GM12873 (cell line): ENCODE data around the gene SCN3B.

Experiments used
- CTCF ChIP-seq: IDR thresholded peaks from 2 replicates; pipeline ENCODE4 v1.5.1; 2012; ENCODE audit warnings: low read depth, mild to moderate bottlenecking, moderate library complexity, low read length, control low read depth; ENCODE audit not compliant: insufficient read depth; ENCODE audit errors: missing control alignments

Gene SCN3B

GRCh38 chr11:123640677-123641494, 13.5 kb downstream of the SCN3B start:
- peak; percentile 87 for TF ChIP-seq CTCF

GRCh38 chr11:123640029-123640428, 14.4 kb downstream of the SCN3B start:
- TF ChIP-seq CTCF = no peak

- TF ChIP-seq CTCF = no peak
These were observed 24.3 kb downstream of the SCN3B start for GRCh38 chr11:123630126-123630608.

GRCh38 chr11:123628936-123629683, 25.3 kb downstream of the SCN3B start:
- TF ChIP-seq CTCF = no peak

- TF ChIP-seq CTCF = no peak
These were observed 29.4 kb downstream of the SCN3B start for GRCh38 chr11:123624974-123625373.

- TF ChIP-seq CTCF = no peak
These were observed 31.8 kb downstream of the SCN3B start for GRCh38 chr11:123622576-123622975.

GRCh38 chr11:123616505-123617198, 37.8 kb downstream of the SCN3B start:
- no peak for TF ChIP-seq CTCF
